Measurements from ENCODE around the gene CPPED1.
A peak's percentile ranks its signal among the peaks of the same experiment; 100 is the strongest.

The CPPED1 gene

GRCh38 chr16:12837291-12837690, 33.6 kb upstream of the CPPED1 start:
- peak; percentile 20 for DNase-seq (ENCODE audit: low read depth)

DNA sequence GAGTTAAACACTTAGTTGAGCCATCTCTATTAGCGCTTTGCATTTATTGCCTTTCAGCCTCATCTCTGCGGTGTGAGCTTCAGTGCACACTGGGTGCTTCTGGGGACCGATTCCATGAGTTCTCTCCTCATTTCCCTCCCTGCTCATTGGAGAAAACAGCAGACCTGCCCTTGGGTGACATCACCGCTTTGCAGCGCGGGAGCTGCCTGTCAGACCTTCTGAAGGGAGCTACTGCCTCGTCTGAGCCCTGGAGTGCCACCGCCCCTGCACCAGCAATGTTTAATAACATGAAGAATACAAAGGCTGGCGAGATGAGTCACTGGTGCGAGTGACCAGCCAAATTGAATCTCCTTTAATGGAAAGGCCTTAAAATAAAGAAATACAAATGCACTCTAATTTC, 30.2 kb upstream of the CPPED1 start:
- DNase-seq (ENCODE audit: low read depth), result no peak
- TF ChIP-seq CTCF (IDR thresholded peaks at IDR 0.05; ENCODE audit: low read depth, low read length) (no peak), POLR2A (IDR thresholded peaks at IDR 0.05; ENCODE audit: extremely low read depth, insufficient read length) (no peak), MYC (IDR thresholded peaks at IDR 0.05; ENCODE audit: low read depth, low read length) (no peak), MAX (IDR thresholded peaks at IDR 0.05; ENCODE audit: low read depth, low read length) (no peak)
- H3K4me3 ChIP-seq (ENCODE audit: low read depth, low read length), result no peak overlapping the region

More at GRCh38 chr16:12837291-12837690, 33.6 kb upstream of the CPPED1 start:
- H3K4me3 ChIP-seq (ENCODE audit: low read depth, low read length), result no peak overlapping the region
- TF ChIP-seq POLR2A (IDR thresholded peaks at IDR 0.05; ENCODE audit: extremely low read depth, insufficient read length), result no peak
- no peak for TF ChIP-seq MYC (IDR thresholded peaks at IDR 0.05; ENCODE audit: low read depth, low read length)
- no peak for TF ChIP-seq MAX (IDR thresholded peaks at IDR 0.05; ENCODE audit: low read depth, low read length)
- no peak for TF ChIP-seq CTCF (IDR thresholded peaks at IDR 0.05; ENCODE audit: low read depth, low read length)

- DNase-seq (ENCODE audit: low read depth), result no peak
- H3K4me3 ChIP-seq (ENCODE audit: low read depth, low read length), result no peak overlapping the region
- TF ChIP-seq POLR2A (IDR thresholded peaks at IDR 0.05; ENCODE audit: extremely low read depth, insufficient read length) (no peak), CTCF (IDR thresholded peaks at IDR 0.05; ENCODE audit: low read depth, low read length) (no peak)
Measured at GRCh38 chr16:12829096-12829888, 25.6 kb upstream of the CPPED1 start.

DNA sequence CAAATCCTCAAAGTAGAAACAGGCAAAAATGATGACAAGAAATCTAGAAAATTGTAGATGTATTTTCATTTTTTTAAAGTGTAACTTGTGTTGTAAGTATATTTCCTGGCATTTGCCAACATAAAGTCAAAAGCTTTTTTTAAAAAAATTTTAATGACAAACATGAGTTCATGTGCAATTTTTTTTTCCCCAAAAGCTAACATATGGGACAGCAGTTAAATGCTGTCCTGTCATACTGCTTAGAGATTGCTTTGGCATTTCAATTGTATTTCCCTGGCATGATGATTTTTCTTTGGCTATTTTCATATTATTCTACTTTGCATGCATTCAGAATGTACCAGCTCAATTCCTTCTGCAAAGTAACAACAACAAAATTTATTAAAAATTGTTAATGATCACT, 24.5 kb upstream of the CPPED1 start:
- TF ChIP-seq CTCF (IDR thresholded peaks at IDR 0.05; ENCODE audit: low read depth, low read length) (no peak), MAX (IDR thresholded peaks at IDR 0.05; ENCODE audit: low read depth, low read length) (no peak), POLR2A (IDR thresholded peaks at IDR 0.05; ENCODE audit: extremely low read depth, insufficient read length) (no peak), MYC (IDR thresholded peaks at IDR 0.05; ENCODE audit: low read depth, low read length) (no peak)
- H3K4me3 ChIP-seq (ENCODE audit: low read depth, low read length), result no peak overlapping the region
- no peak for DNase-seq (ENCODE audit: low read depth)

- no peak overlapping the region for H3K4me3 ChIP-seq (ENCODE audit: low read depth, low read length)
- no peak for DNase-seq (ENCODE audit: low read depth)
- TF ChIP-seq MYC (IDR thresholded peaks at IDR 0.05; ENCODE audit: low read depth, low read length) (no peak), CTCF (IDR thresholded peaks at IDR 0.05; ENCODE audit: low read depth, low read length) (no peak), POLR2A (IDR thresholded peaks at IDR 0.05; ENCODE audit: extremely low read depth, insufficient read length) (no peak), MAX (IDR thresholded peaks at IDR 0.05; ENCODE audit: low read depth, low read length) (no peak)
Measured at GRCh38 chr16:12826559-12826958, 22.9 kb upstream of the CPPED1 start.
